IMR-90 (cell line): ENCODE data around the gene CEACAM21. TPM values are rescaled to one million over a fixed set of nuclear protein-coding genes. Genes with fewer than 3 reads are reported as not detected.

Source experiments
- ATAC-seq: fragments of 200-7000 bp; cut with Tn5 transposase; 2 replicates; pipeline ENCODE4 v1.9.1; 2020; ENCODE audit warnings: low read depth, mild to moderate bottlenecking, moderate library complexity
- BruUV-seq: library from RNA; stranded (reverse); fragments of 400-500 nt; replicated peaks from 2 replicates; lab custom pipeline; 2021; lab: Mats Ljungman, UMichigan
- CTCF ChIA-PET: fragments of 300-600 bp; formaldehyde crosslinking; extraction: SDS; loops from one replicate; lab custom pipeline; 2021; ENCODE audit warnings: antibody characterized with exemption; lab: Yijun Ruan, JAX
- POLR2A ChIA-PET: fragments of 300-600 bp; sonication (Branson Sonifier 250); formaldehyde crosslinking; loops from one replicate; lab custom pipeline; 2022; ENCODE audit warnings: antibody characterized with exemption; ENCODE audit not compliant: unreplicated experiment; lab: Charles Lee
- DNase-seq: peaks from one replicate; pipeline ENCODE4 v3.0.0; 2013
- H2AFZ ChIP-seq: replicated peaks from 2 replicates; pipeline ENCODE3; 2013; ENCODE audit warnings: low read length, mild to moderate bottlenecking; ENCODE audit not compliant: poor library complexity
- H2AK5ac ChIP-seq: 2 replicates; pipeline ENCODE4 v1.6.1; 2013; ENCODE audit warnings: low read depth, low read length, inconsistent platforms
- H2AK9ac ChIP-seq: replicated peaks from 2 replicates; pipeline ENCODE3; 2013; ENCODE audit warnings: mild to moderate bottlenecking, low read depth, low read length, moderate library complexity; ENCODE audit not compliant: poor library complexity
- H2BK120ac ChIP-seq: 2 replicates; pipeline ENCODE4 v1.6.1; 2013; ENCODE audit warnings: low read depth, low read length, inconsistent platforms
- H2BK15ac ChIP-seq: 3 replicates; pipeline ENCODE4 v1.6.1; 2013; ENCODE audit warnings: low read depth, low read length, inconsistent platforms
- H2BK20ac ChIP-seq: 2 replicates; pipeline ENCODE4 v1.6.1; 2013; ENCODE audit warnings: low read depth, mild to moderate bottlenecking, inconsistent platforms, low read length, moderate library complexity
- H2BK5ac ChIP-seq: 2 replicates; pipeline ENCODE4 v1.6.1; 2013; ENCODE audit warnings: mild to moderate bottlenecking, low read depth, low read length, inconsistent platforms; ENCODE audit not compliant: poor library complexity, severe bottlenecking
- H3K14ac ChIP-seq: replicated peaks from 2 replicates; pipeline ENCODE4 v1.6.1; 2013; ENCODE audit warnings: low read depth, low read length, inconsistent platforms
- H3K18ac ChIP-seq: 2 replicates; pipeline ENCODE4 v1.6.1; 2013; ENCODE audit warnings: low read depth, low read length, control low read depth
- H3K23ac ChIP-seq: 2 replicates; pipeline ENCODE4 v1.6.1; 2013; ENCODE audit warnings: low read depth, low read length, inconsistent platforms
- H3K27ac ChIP-seq: 2 replicates; pipeline ENCODE4 v1.5.1; 2013; ENCODE audit warnings: mild to moderate bottlenecking, control low read depth, low read length; ENCODE audit not compliant: insufficient read depth
- H3K27me3 ChIP-seq: 2 replicates; pipeline ENCODE4 v1.6.1; 2013; ENCODE audit warnings: low read length; ENCODE audit not compliant: control insufficient read depth, insufficient read depth
- H3K36me3 ChIP-seq: 2 replicates; pipeline ENCODE4 v1.6.1; 2013; ENCODE audit warnings: low read length, mixed read lengths; ENCODE audit not compliant: control insufficient read depth, insufficient read depth
- H3K4ac ChIP-seq: 2 replicates; pipeline ENCODE4 v1.6.1; 2013; ENCODE audit warnings: low read depth, low read length, inconsistent platforms
- H3K4me1 ChIP-seq: 2 replicates; pipeline ENCODE4 v1.6.1; 2013; ENCODE audit warnings: low read length, mixed read lengths; ENCODE audit not compliant: control insufficient read depth, insufficient read depth
- H3K4me2 ChIP-seq: 2 replicates; pipeline ENCODE4 v1.6.1; 2013; ENCODE audit warnings: low read depth, mild to moderate bottlenecking, control low read depth, low read length, moderate library complexity
- H3K4me3 ChIP-seq: 2 replicates; pipeline ENCODE4 v1.5.1; 2013; ENCODE audit warnings: low read depth, mild to moderate bottlenecking, control low read depth, low read length, moderate library complexity; ENCODE audit not compliant: insufficient read depth
- H3K56ac ChIP-seq: 2 replicates; pipeline ENCODE4 v1.6.1; 2013; ENCODE audit warnings: low read length, inconsistent platforms; ENCODE audit not compliant: insufficient read depth; ENCODE audit errors: extremely low read depth
- H3K79me1 ChIP-seq, 2 experiments: 2 replicates each; pipeline ENCODE4 v1.6.1; 2013; ENCODE audit warnings: low read length in 2 of 2, inconsistent platforms in 1 of 2, low read depth in 1 of 2
- H3K9ac ChIP-seq: 2 replicates; pipeline ENCODE4 v1.6.1; 2013; ENCODE audit warnings: low read depth, low read length, control low read depth
- H3K9me1 ChIP-seq: 2 replicates; pipeline ENCODE4 v1.6.1; 2013; ENCODE audit warnings: low read length, inconsistent platforms; ENCODE audit not compliant: insufficient read depth
- H3K9me3 ChIP-seq: 2 replicates; pipeline ENCODE4 v1.6.1; 2013; ENCODE audit warnings: low read length; ENCODE audit not compliant: control insufficient read depth, insufficient read depth
- H4K20me1 ChIP-seq: 2 replicates; pipeline ENCODE4 v1.6.1; 2013; ENCODE audit warnings: low read length, inconsistent platforms; ENCODE audit not compliant: insufficient read depth
- H4K5ac ChIP-seq: 2 replicates; pipeline ENCODE4 v1.6.1; 2013; ENCODE audit warnings: mild to moderate bottlenecking, low read depth, low read length, control low read depth
- H4K8ac ChIP-seq, 2 experiments: 2 replicates each; pipeline ENCODE4 v1.6.1; 2013; ENCODE audit warnings: low read depth in 2 of 2, low read length in 2 of 2, control low read depth in 1 of 2, inconsistent platforms in 1 of 2
- H4K91ac ChIP-seq: 2 replicates; pipeline ENCODE4 v1.6.1; 2013; ENCODE audit warnings: low read depth, low read length, inconsistent platforms; ENCODE audit not compliant: insufficient read depth
- BHLHE40 ChIP-seq: fragments of 150-350 bp; IDR thresholded peaks from 2 replicates; pipeline ENCODE4 v1.6.1; 2016; ENCODE audit warnings: mild to moderate bottlenecking, low read depth, low read length
- CEBPB ChIP-seq: IDR thresholded peaks from 2 replicates; pipeline ENCODE4 v1.6.1; 2012; ENCODE audit warnings: low read depth, low read length, improper control_type of control experiment
- CHD1 ChIP-seq: IDR thresholded peaks from 2 replicates; pipeline ENCODE4 v1.6.1; 2012; ENCODE audit warnings: low read depth, low read length, improper control_type of control experiment
- CTCF ChIP-seq: conservative IDR thresholded peaks from 2 replicates; pipeline ENCODE4 v1.5.1; 2012; ENCODE audit warnings: mild to moderate bottlenecking, low read depth, low read length, improper control_type of control experiment
- ELK1 ChIP-seq: fragments of 150-350 bp; IDR thresholded peaks from 2 replicates; pipeline ENCODE4 v1.6.1; 2016; ENCODE audit warnings: low read depth, mild to moderate bottlenecking, low read length, moderate library complexity, borderline replicate concordance
- FOS ChIP-seq: fragments of 150-350 bp; IDR thresholded peaks from 2 replicates; pipeline ENCODE4 v1.6.1; 2016; ENCODE audit warnings: low read depth, low read length
- MAFK ChIP-seq: IDR thresholded peaks from 2 replicates; pipeline ENCODE4 v1.6.1; 2012; ENCODE audit warnings: low read depth, low read length, improper control_type of control experiment
- MAZ ChIP-seq: IDR thresholded peaks from 2 replicates; pipeline ENCODE4 v1.6.1; 2012; ENCODE audit warnings: low read depth, mild to moderate bottlenecking, low read length, improper control_type of control experiment, moderate library complexity, borderline replicate concordance
- MXI1 ChIP-seq: IDR thresholded peaks from 2 replicates; pipeline ENCODE4 v1.6.1; 2012; ENCODE audit warnings: low read depth, mild to moderate bottlenecking, low read length, moderate library complexity, borderline replicate concordance
- NFE2L2 ChIP-seq: fragments of 150-350 bp; IDR thresholded peaks from 2 replicates; pipeline ENCODE4 v1.6.1; 2016; ENCODE audit warnings: low read depth, mild to moderate bottlenecking, low read length
- POLR2A ChIP-seq: IDR thresholded peaks from 2 replicates; pipeline ENCODE4 v1.6.1; 2012; ENCODE audit warnings: mild to moderate bottlenecking, low read depth, low read length
- RAD21 ChIP-seq: IDR thresholded peaks from 2 replicates; pipeline ENCODE4 v1.6.1; 2012; ENCODE audit warnings: low read length, improper control_type of control experiment
- RCOR1 ChIP-seq: IDR thresholded peaks from 2 replicates; pipeline ENCODE4 v1.6.1; 2012; ENCODE audit warnings: mild to moderate bottlenecking, low read length, improper control_type of control experiment; ENCODE audit not compliant: insufficient replicate concordance
- RFX5 ChIP-seq: IDR thresholded peaks from 2 replicates; pipeline ENCODE4 v1.8.0; 2012; ENCODE audit warnings: low read depth, mild to moderate bottlenecking, low read length, moderate library complexity
- SMC3 ChIP-seq: fragments of 150-350 bp; IDR thresholded peaks from 2 replicates; pipeline ENCODE4 v1.6.1; 2016; ENCODE audit warnings: low read depth, mild to moderate bottlenecking, antibody characterized with exemption, low read length, moderate library complexity
- WGBS, 2 experiments: methylation state at CpG; one replicate each; pipeline versions ENCODE4 v1.1.5 to v1.1.7; 2013; ENCODE audit warnings: missing lambda C conversion rate in 2 of 2; ENCODE audit not compliant: insufficient read length in 1 of 2; ENCODE audit errors: extremely low coverage in 2 of 2; 5-methylcytosine and 5-hydroxymethylcytosine counted together
- dilution Hi-C: fragments of 300-500 bp; cut with HindIII; formaldehyde crosslinking; loops from one replicate; pipeline ENCODE4 v1.14.3; 2018; ENCODE audit warnings: low sequenced_read_pairs; ENCODE audit not compliant: unreplicated experiment
- in situ Hi-C: fragments of 300-500 bp; cut with MboI; formaldehyde crosslinking; loops from 3 replicates; pipeline ENCODE4 v1.14.3; 2019; ENCODE audit warnings: low sequenced_read_pairs, inconsistent platforms, mixed read lengths
- intact Hi-C: fragments of 100-400 bp; cut with micrococcal nuclease; formaldehyde crosslinking; loops from 2 replicates; pipeline ENCODE4 v1.10.0; 2022
- polyA plus RNA-seq, 3 experiments: library from polyadenylated mRNA; depleted of rRNA; stranded (reverse); fragments of >200 nt; gene quantifications; 2 replicates each; pipeline ENCODE4 v1.2.3, GENCODE V29; 2012; ENCODE audit warnings: low replicate concordance in 1 of 3
- total RNA-seq: library from RNA; depleted of rRNA; stranded (reverse); fragments of >200 nt; gene quantifications from 2 replicates; pipeline ENCODE4 v1.2.3, GENCODE V29; 2012
- TF ChIP-seq, protein P1 (sequence below): fragments of 150-350 bp; IDR thresholded peaks from 2 replicates; pipeline ENCODE4 v1.6.1; 2017; ENCODE audit warnings: mild to moderate bottlenecking, antibody characterized with exemption, low read length, low read depth

The CEACAM21 gene
- total and polyA plus RNA-seq, 2 of the 4 experiments (the other 2 are of a cell fraction), result not detected

DNA sequence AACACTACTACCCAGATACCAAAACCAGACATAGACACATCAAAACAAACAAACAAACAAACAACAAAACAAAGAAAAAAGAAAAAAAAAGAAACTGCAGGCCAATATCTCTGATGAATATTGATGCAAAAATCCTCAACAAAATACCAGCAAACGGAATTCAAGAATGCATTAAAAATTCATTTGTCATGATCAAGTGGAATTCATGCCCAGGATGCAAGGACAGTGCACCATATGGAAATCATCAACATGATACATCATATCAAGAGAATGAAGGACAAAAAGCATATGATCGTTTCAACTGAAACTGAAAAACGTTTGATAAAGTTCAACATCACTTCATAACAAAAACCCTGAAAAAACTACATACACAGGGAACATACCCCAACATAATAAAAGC, 48.9 kb upstream of the CEACAM21 start:
- ChIA-PET CTCF (no interaction called here), POLR2A (no interaction called here)
- TF ChIP-seq FOS (no peak), POLR2A (no peak), CTCF (no peak), CHD1 (no peak), SMC3 (no peak), MAZ (no peak), MAFK (no peak), MXI1 (no peak), BHLHE40 (no peak), ELK1 (no peak), NFE2L2 (no peak), RCOR1 (no peak), CEBPB (no peak), RFX5 (no peak), RAD21 (no peak)
- TF ChIP-seq, protein P1, sequence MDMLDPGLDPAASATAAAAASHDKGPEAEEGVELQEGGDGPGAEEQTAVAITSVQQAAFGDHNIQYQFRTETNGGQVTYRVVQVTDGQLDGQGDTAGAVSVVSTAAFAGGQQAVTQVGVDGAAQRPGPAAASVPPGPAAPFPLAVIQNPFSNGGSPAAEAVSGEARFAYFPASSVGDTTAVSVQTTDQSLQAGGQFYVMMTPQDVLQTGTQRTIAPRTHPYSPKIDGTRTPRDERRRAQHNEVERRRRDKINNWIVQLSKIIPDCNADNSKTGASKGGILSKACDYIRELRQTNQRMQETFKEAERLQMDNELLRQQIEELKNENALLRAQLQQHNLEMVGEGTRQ, result no peak
- Histone ChIP-seq H3K14ac (no peak overlapping the region), H3K36me3 (no peaks in the 10 kb centered on the region), H3K4ac (no peak overlapping the region), H3K9ac (no peak overlapping the region), H3K18ac (no peak overlapping the region), H3K27ac (no peak overlapping the region), H2AFZ (no peak overlapping the region), H3K23ac (no peak overlapping the region), H3K56ac (no peak overlapping the region), H4K91ac (no peak overlapping the region), H3K4me1 (no peaks in the 10 kb centered on the region), H3K9me1 (no peaks in the 10 kb centered on the region), H3K9me3 (peaks cover 3% of the 10 kb centered on the region; the same call in 1 of the 2 replicates), H2BK120ac (no peak overlapping the region), H2AK9ac (no peak overlapping the region), H3K79me1 (no peaks in the 10 kb centered on the region), H3K27me3 (peaks cover 11% of the 10 kb centered on the region), H3K4me3 (no peak overlapping the region), H4K8ac (no peak overlapping the region), H2BK5ac (no peak overlapping the region), H2BK15ac (no peak overlapping the region), H2BK20ac (no peak overlapping the region), H4K5ac (no peak overlapping the region), H2AK5ac (no peak overlapping the region), H4K20me1 (no peaks in the 10 kb centered on the region), H3K4me2 (no peak overlapping the region)
- BruUV-seq, result no TSS peak
- ATAC-seq (no peak), DNase-seq (no peak)
- intact Hi-C loops (loop anchor here (5.0 kb wide), 1 partner anchor 60 kb away; no protein-coding TSS in a partner anchor), in situ Hi-C loops (no loop called here), dilution Hi-C loops (no loop called here)
- no CpG with 5 or more reads among the region's 3 CpGs for WGBS, 2 experiments
